ENCODE data around the gene TRIM44.
"Not testable (repeated sequence)": the region's sequence is repeated elsewhere in the genome, so short reads cannot be mapped to it uniquely, and the experiment has no call there.

The TRIM44 gene

GRCh38 chr11:35672608-35673007 is 10.0 kb downstream of the TRIM44 start:
- DNase-seq (ENCODE audit: low read depth) = no peak

- peak; percentile 24 for DNase-seq (ENCODE audit: low read depth)
These were observed 13.5 kb downstream of the TRIM44 start for GRCh38 chr11:35675901-35676610.

- no peak for DNase-seq (ENCODE audit: low read depth)
These were observed 14.0 kb downstream of the TRIM44 start for GRCh38 chr11:35676611-35676965.

GRCh38 chr11:35677904-35678303 is 15.3 kb downstream of the TRIM44 start:
- no peak for DNase-seq (ENCODE audit: low read depth)

- DNase-seq (ENCODE audit: low read depth) = no peak
These were observed 15.9 kb downstream of the TRIM44 start for GRCh38 chr11:35678471-35678870.

- no peak for DNase-seq (ENCODE audit: low read depth)
These were observed 16.4 kb downstream of the TRIM44 start for GRCh38 chr11:35678975-35679374.

- no peak for DNase-seq (ENCODE audit: low read depth)
These were observed 17.9 kb downstream of the TRIM44 start for GRCh38 chr11:35680506-35680905.

GRCh38 chr11:35681163-35681767 is 18.7 kb downstream of the TRIM44 start:
- DNase-seq (ENCODE audit: low read depth) = no peak

- DNase-seq (ENCODE audit: low read depth) = no peak
These were observed 19.9 kb downstream of the TRIM44 start for GRCh38 chr11:35682230-35683173.

GRCh38 chr11:35683728-35684339 is 21.3 kb downstream of the TRIM44 start:
- DNase-seq (ENCODE audit: low read depth) = peak; percentile 53

- DNase-seq (ENCODE audit: low read depth) = peak; percentile 42
These were observed 25.4 kb downstream of the TRIM44 start for GRCh38 chr11:35688023-35688422.

GRCh38 chr11:35689081-35689996 is 26.8 kb downstream of the TRIM44 start:
- peak; percentile 31 for DNase-seq (ENCODE audit: low read depth)

- DNase-seq (ENCODE audit: low read depth) = no peak
These were observed 39.6 kb downstream of the TRIM44 start for GRCh38 chr11:35702126-35702525.

- DNase-seq (ENCODE audit: low read depth) = no peak
These were observed 46.8 kb downstream of the TRIM44 start for GRCh38 chr11:35709376-35709775.

- peak; percentile 16 for DNase-seq (ENCODE audit: low read depth)
These were observed 48.8 kb downstream of the TRIM44 start for GRCh38 chr11:35711173-35711910.

- DNase-seq (ENCODE audit: low read depth) = no peak
These were observed 49.3 kb downstream of the TRIM44 start for GRCh38 chr11:35711924-35712323.

GRCh38 chr11:35712533-35712932 is 50.0 kb downstream of the TRIM44 start:
- no peak for DNase-seq (ENCODE audit: low read depth)

- DNase-seq (ENCODE audit: low read depth) = peak; percentile 27
These were observed 52.5 kb downstream of the TRIM44 start for GRCh38 chr11:35714882-35715627.

GRCh38 chr11:35715677-35716076 is 53.1 kb downstream of the TRIM44 start:
- DNase-seq (ENCODE audit: low read depth) = not testable (repeated sequence)

GRCh38 chr11:35717043-35717442 is 54.5 kb downstream of the TRIM44 start:
- DNase-seq (ENCODE audit: low read depth) = no peak
